Mesenchymal stem cell (in vitro differentiated cells and primary cell): ENCODE data around the gene MOB2.
"Not testable (repeated sequence)": the region's sequence is repeated elsewhere in the genome, so short reads cannot be mapped to it uniquely, and the experiment has no call there.

Experiments
- DNase-seq: peaks from one replicate; pipeline ENCODE4 v3.0.0-alpha.2; 2013
- H2AFZ ChIP-seq: one replicate; pipeline ENCODE4 v1.6.1; 2013; ENCODE audit warnings: low read depth, mild to moderate bottlenecking, control low read depth, inconsistent platforms, low read length, moderate library complexity
- H2AK5ac ChIP-seq: 2 replicates; pipeline ENCODE4 v1.6.1; 2013; ENCODE audit warnings: low read length, moderate library complexity, mild to moderate bottlenecking, inconsistent platforms; ENCODE audit not compliant: severe bottlenecking
- H2BK120ac ChIP-seq: one replicate; pipeline ENCODE4 v1.6.1; 2013; ENCODE audit warnings: low read depth, mild to moderate bottlenecking, inconsistent platforms, low read length, moderate library complexity
- H2BK12ac ChIP-seq, 2 experiments: one replicate each; pipeline ENCODE4 v1.6.1; 2013; ENCODE audit warnings: inconsistent platforms in 2 of 2, low read length in 2 of 2, mild to moderate bottlenecking in 2 of 2, moderate library complexity in 2 of 2, control low read depth in 1 of 2
- H2BK15ac ChIP-seq: one replicate; pipeline ENCODE4 v1.6.1; 2013; ENCODE audit warnings: mild to moderate bottlenecking, low read depth, inconsistent platforms; ENCODE audit not compliant: poor library complexity, severe bottlenecking
- H2BK5ac ChIP-seq: 2 replicates; pipeline ENCODE4 v1.6.1; 2013; ENCODE audit warnings: low read depth, mild to moderate bottlenecking, low read length, control low read depth, inconsistent platforms; ENCODE audit not compliant: poor library complexity, severe bottlenecking
- H3K14ac ChIP-seq, 2 experiments: one replicate each; pipeline ENCODE4 v1.6.1; 2013; ENCODE audit warnings: inconsistent platforms in 2 of 2, low read length in 2 of 2, control low read depth in 1 of 2, mild to moderate bottlenecking in 1 of 2, moderate library complexity in 1 of 2
- H3K18ac ChIP-seq, 2 experiments: one replicate each; pipeline ENCODE4 v1.6.1; 2013; ENCODE audit warnings: inconsistent platforms in 2 of 2, low read length in 2 of 2, control low read depth in 1 of 2, low read depth in 1 of 2, mild to moderate bottlenecking in 1 of 2
- H3K23ac ChIP-seq, 2 experiments: one replicate each; pipeline ENCODE4 v1.6.1; 2013; ENCODE audit warnings: inconsistent platforms in 2 of 2, low read length in 2 of 2, mild to moderate bottlenecking in 2 of 2, moderate library complexity in 2 of 2, control low read depth in 1 of 2
- H3K27ac ChIP-seq: 2 replicates; pipeline ENCODE4 v1.5.1; 2013; ENCODE audit warnings: mild to moderate bottlenecking, moderate library complexity, low read length, control low read depth, inconsistent platforms; ENCODE audit not compliant: poor library complexity, severe bottlenecking
- H3K27me3 ChIP-seq, 2 experiments: 2 replicates each; pipeline versions ENCODE4 v1.6.1 to v1.7.0; 2013; ENCODE audit warnings: low read length in 2 of 2, mild to moderate bottlenecking in 2 of 2, moderate library complexity in 2 of 2, control low read depth in 1 of 2, inconsistent platforms in 1 of 2; ENCODE audit not compliant: control insufficient read depth in 1 of 2, insufficient read depth in 1 of 2
- H3K36me3 ChIP-seq, 2 experiments: 2 replicates each; pipeline versions ENCODE4 v1.6.1 to v1.7.0; 2013; ENCODE audit warnings: low read length in 2 of 2, control low read depth in 1 of 2, inconsistent platforms in 1 of 2, low read depth in 1 of 2, mild to moderate bottlenecking in 1 of 2; ENCODE audit not compliant: insufficient read depth in 2 of 2, control insufficient read depth in 1 of 2
- H3K4ac ChIP-seq, 2 experiments: one replicate each; pipeline ENCODE4 v1.6.1; 2013; ENCODE audit warnings: inconsistent platforms in 2 of 2, low read length in 2 of 2, mild to moderate bottlenecking in 2 of 2, moderate library complexity in 2 of 2, control low read depth in 1 of 2, low read depth in 1 of 2
- H3K4me1 ChIP-seq: 2 replicates; pipeline ENCODE4 v1.6.1; 2013; ENCODE audit warnings: low read depth, low read length, control low read depth; ENCODE audit not compliant: control insufficient read depth, insufficient read depth
- H3K4me2 ChIP-seq: 2 replicates; pipeline ENCODE4 v1.6.1; 2013; ENCODE audit warnings: low read length, mild to moderate bottlenecking, inconsistent platforms; ENCODE audit not compliant: poor library complexity, severe bottlenecking
- H3K4me3 ChIP-seq, 2 experiments: 2 replicates each; pipeline versions ENCODE4 v1.5.1 to v1.7.0; 2013; ENCODE audit warnings: low read length in 2 of 2, mild to moderate bottlenecking in 2 of 2, control low read depth in 1 of 2, low read depth in 1 of 2; ENCODE audit not compliant: insufficient read depth in 1 of 2
- H3K79me1 ChIP-seq: replicated peaks from 2 replicates; pipeline ENCODE4 v1.6.1; 2013; ENCODE audit warnings: mild to moderate bottlenecking, control low read depth, low read length, inconsistent platforms; ENCODE audit not compliant: poor library complexity, severe bottlenecking
- H3K9ac ChIP-seq: 2 replicates; pipeline ENCODE4 v1.7.0; 2013; ENCODE audit warnings: mild to moderate bottlenecking, low read length, moderate library complexity
- H3K9me3 ChIP-seq: 2 replicates; pipeline ENCODE4 v1.7.0; 2013; ENCODE audit warnings: mild to moderate bottlenecking, low read length; ENCODE audit not compliant: control insufficient read depth
- H4K8ac ChIP-seq: one replicate; pipeline ENCODE4 v1.6.1; 2013; ENCODE audit warnings: inconsistent platforms, mild to moderate bottlenecking, low read length, moderate library complexity
- H4K91ac ChIP-seq: one replicate; pipeline ENCODE4 v1.6.1; 2013; ENCODE audit warnings: mild to moderate bottlenecking, low read length, inconsistent platforms
- WGBS: methylation state at CpG from one replicate; pipeline ENCODE4 v1.1.7; 2013; ENCODE audit warnings: mixed read lengths; 5-methylcytosine and 5-hydroxymethylcytosine counted together

Gene MOB2

DNA sequence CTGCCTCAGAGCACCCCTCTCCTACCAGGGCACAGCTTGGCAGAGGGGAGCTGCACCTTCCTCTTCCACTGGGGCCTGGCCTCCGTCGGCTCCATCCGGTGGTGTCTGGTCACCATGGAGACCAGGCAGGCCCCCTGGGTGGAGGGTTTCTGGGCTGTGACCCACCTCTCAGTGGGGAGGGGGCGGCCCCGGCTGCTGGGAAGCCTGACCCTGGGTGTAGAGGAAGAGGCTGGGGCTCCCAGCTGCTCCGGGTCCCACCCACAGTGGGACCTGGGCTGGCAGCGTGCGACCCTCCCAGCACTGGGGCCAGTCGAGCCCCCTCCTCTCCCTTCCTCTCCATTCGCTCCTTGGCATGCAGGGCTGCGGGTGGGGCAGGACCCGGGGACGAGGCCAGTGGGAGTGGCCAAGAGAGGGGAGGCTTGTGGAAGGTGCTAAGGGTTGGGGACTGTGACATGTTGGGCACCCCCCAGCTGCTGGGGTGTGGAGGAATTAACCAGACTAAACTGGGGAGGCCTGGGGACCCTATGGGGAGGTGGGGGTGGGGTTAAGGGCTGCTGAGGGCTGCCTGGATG is 50.0 kb downstream of the MOB2 start:
- H3K4me1 ChIP-seq, result peaks cover 14% of the 10 kb centered on the region
- H3K9ac ChIP-seq, result no peak overlapping the region
- no peaks in the 10 kb centered on the region for H3K9me3 ChIP-seq
- peak overlapping the region in 1 of 2 experiments; percentile 98 for H3K18ac ChIP-seq
- H2BK12ac ChIP-seq, result peak overlapping the region in 1 of 2 experiments; percentile 99
- H2BK15ac ChIP-seq, result peak overlapping the region; percentile 96
- no peaks in the 10 kb centered on the region for H3K36me3 ChIP-seq
- no peak overlapping the region for H3K23ac ChIP-seq
- peaks cover 10 to 15% of the 10 kb centered on the region in 2 experiments for H3K27me3 ChIP-seq
- no peak overlapping the region for H2AFZ ChIP-seq
- no peak overlapping the region for H3K27ac ChIP-seq
- no peak overlapping the region for H3K4me2 ChIP-seq
- H3K4me3 ChIP-seq, result no peak overlapping the region
- no peak overlapping the region for H2AK5ac ChIP-seq
- H4K91ac ChIP-seq, result peak overlapping the region; percentile 96
- H4K8ac ChIP-seq, result no peak overlapping the region
- DNase-seq, result no peak
- peak overlapping the region; percentile 65 for H2BK120ac ChIP-seq
- 26% methylated on average over 12 of the region's 13 CpGs for WGBS
- H3K79me1 ChIP-seq, result no peaks in the 10 kb centered on the region
- H3K4ac ChIP-seq, result peak overlapping the region in 1 of 2 experiments; percentile 75
- peak overlapping the region in 1 of 2 experiments; percentile 71 for H3K14ac ChIP-seq
- H2BK5ac ChIP-seq, result no peak overlapping the region

DNA sequence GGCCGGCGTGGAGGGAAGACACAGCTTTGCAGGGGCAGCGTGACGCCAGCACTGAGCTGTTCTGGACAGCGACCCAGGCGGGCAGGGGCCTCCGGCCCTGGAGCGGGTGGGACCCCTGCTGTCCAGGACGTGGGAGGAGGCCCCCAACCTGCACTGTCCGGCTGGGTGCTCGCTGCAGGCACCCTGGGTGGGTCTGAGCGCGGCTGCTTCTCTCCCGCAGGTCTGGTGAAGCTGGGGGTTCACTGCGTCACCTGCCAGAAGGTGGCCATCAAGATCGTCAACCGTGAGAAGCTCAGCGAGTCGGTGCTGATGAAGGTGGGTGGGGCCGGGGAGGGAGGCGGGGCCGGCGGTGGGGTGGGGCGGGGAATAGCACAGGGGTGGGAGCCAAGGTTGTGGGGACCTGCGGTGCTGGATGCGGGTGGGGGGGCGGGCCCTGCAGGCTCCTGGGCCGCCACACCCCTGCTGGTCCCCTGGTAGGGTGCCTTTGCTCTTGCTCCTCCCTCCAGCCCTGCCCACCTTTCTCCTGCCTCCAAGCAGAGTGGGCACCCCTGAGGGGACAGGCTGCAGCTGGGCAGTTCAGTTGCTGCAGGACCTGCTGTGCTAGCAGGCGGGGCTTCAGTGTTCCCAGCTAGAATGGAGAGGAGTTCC is 50.6 kb downstream of the MOB2 start:
- Histone ChIP-seq H3K4me1 (peaks cover 14% of the 10 kb centered on the region), H3K4ac (no peak overlapping the region), H4K8ac (no peak overlapping the region), H2AK5ac (no peak overlapping the region), H3K79me1 (no peaks in the 10 kb centered on the region), H3K14ac (peak overlapping the region in 1 of 2 experiments; percentile 71), H3K4me2 (no peak overlapping the region), H3K36me3 (no peaks in the 10 kb centered on the region), H2BK120ac (no peak overlapping the region), H3K18ac (peak overlapping the region in 1 of 2 experiments; percentile 98), H3K9ac (no peak overlapping the region), H2AFZ (no peak overlapping the region), H2BK15ac (no peak overlapping the region), H2BK5ac (no peak overlapping the region), H3K27ac (no peak overlapping the region), H3K27me3 (peaks cover 10 to 15% of the 10 kb centered on the region in 2 experiments), H3K4me3 (no peak overlapping the region), H3K23ac (no peak overlapping the region), H4K91ac (no peak overlapping the region), H2BK12ac (peak overlapping the region in 1 of 2 experiments; percentile 77), H3K9me3 (no peaks in the 10 kb centered on the region)
- no peak for DNase-seq
- WGBS, result 49% methylated on average over 18 of the region's 29 CpGs

DNA sequence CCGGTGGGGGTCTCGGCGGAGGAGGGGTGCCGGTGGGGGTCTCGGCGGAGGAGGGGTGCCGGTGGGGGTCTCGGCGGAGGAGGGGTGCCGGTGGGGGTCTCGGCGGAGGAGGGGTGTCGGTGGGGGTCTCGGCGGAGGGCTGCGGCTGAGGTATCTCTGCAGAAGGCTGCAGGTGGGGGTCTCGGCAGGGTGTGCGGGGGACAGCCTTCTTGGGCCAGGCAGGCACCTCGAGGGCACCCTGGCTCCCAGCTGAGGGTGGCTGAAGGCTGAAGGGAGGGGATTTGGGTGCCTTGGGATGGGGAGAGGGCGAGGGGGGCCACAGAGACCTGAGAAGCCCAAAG is 51.1 kb downstream of the MOB2 start:
- not testable (repeated sequence) for H3K4ac ChIP-seq, H2BK12ac ChIP-seq, H4K8ac ChIP-seq, H3K9me3 ChIP-seq, H2AK5ac ChIP-seq, H3K4me3 ChIP-seq, H3K9ac ChIP-seq, H3K36me3 ChIP-seq, H2BK5ac ChIP-seq, H2BK15ac ChIP-seq, H4K91ac ChIP-seq, H3K4me2 ChIP-seq, H3K14ac ChIP-seq, H2AFZ ChIP-seq, H2BK120ac ChIP-seq, DNase-seq, H3K79me1 ChIP-seq, H3K18ac ChIP-seq, H3K27ac ChIP-seq, H3K23ac ChIP-seq
- WGBS, result 85% methylated on average over 13 of the region's 20 CpGs
- H3K27me3 ChIP-seq, result peaks cover 10 to 15% of the 10 kb centered on the region in 2 experiments
- H3K4me1 ChIP-seq, result peaks cover 14% of the 10 kb centered on the region

DNA sequence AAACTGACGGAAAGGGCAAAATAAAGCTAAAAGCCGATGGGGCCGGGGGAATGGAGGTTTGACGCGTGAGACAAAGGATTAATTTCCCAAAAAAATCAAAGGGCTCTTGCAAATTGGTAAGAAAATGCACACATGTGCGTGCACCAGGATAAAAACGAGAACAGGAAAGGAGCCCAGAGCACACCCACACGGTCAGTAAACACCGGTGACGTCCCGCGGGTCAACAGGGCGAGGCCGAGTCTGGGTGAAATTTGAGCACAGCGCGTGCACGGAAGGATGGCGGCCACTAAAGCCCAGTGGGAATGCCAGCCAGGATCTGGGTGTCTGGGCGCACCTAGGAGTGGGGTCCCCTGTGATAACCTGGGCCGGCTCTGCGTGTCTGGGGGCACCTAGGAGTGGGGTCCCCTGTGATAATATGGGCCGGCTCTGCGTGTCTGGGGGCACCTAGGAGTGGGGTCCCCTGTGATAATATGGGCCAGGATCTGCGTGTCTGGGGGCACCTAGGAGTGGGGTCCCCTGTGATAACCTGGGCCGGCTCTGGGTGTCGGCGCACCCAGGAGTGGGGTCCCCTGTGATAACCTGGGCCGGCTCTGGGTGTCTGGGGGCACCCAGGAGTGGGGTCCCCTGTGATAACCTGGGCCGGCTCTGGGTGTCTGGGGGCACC is 52.5 kb downstream of the MOB2 start:
- no peak for DNase-seq
- no peak overlapping the region for H3K23ac ChIP-seq
- H3K14ac ChIP-seq, result no peak overlapping the region
- H3K4me2 ChIP-seq, result no peak overlapping the region
- H2BK15ac ChIP-seq, result no peak overlapping the region
- no peak overlapping the region for H4K8ac ChIP-seq
- no peak overlapping the region for H3K18ac ChIP-seq
- no peak overlapping the region for H3K4ac ChIP-seq
- H2AFZ ChIP-seq, result no peak overlapping the region
- H2BK120ac ChIP-seq, result no peak overlapping the region
- H3K36me3 ChIP-seq, result no peaks in the 10 kb centered on the region
- H4K91ac ChIP-seq, result no peak overlapping the region
- H2BK12ac ChIP-seq, result no peak overlapping the region
- WGBS, result 95% methylated on average over 28 of the region's 29 CpGs
- H3K27ac ChIP-seq, result no peak overlapping the region
- no peak overlapping the region for H2BK5ac ChIP-seq
- H3K9ac ChIP-seq, result no peak overlapping the region
- no peak overlapping the region for H2AK5ac ChIP-seq
- H3K4me3 ChIP-seq, result no peak overlapping the region
- H3K4me1 ChIP-seq, result peaks cover 15% of the 10 kb centered on the region
- peaks cover 10 to 15% of the 10 kb centered on the region in 2 experiments for H3K27me3 ChIP-seq
- H3K79me1 ChIP-seq, result no peaks in the 10 kb centered on the region
- H3K9me3 ChIP-seq, result no peaks in the 10 kb centered on the region
